ENCODE results near the gene KIAA1755.

- no peak for TF ChIP-seq POLR2A (IDR thresholded peaks at IDR 0.05; ENCODE audit: low read length)
- no peak for TF ChIP-seq GATA1 (IDR thresholded peaks at IDR 0.05; ENCODE audit: low read depth, low read length)
Measured at GRCh38 chr20:38224531-38224930, 36.0 kb downstream of the KIAA1755 start.

All from erythroblast (primary cell).